HG03175 (cell line): Measurements from ENCODE around the gene LRP1-AS.

ENCODE experiments used
- ATAC-seq: cut with Tn5 transposase; IDR thresholded peaks from one replicate; pipeline ENCODE4 v1.9.1; 2021; ENCODE audit warnings: mild to moderate bottlenecking, moderate library complexity; ENCODE audit not compliant: unreplicated experiment

LRP1-AS gene

GRCh38 chr12:57180321-57180989 lies 33.0 kb upstream of the LRP1-AS start:
- no peak for ATAC-seq

- ATAC-seq: no peak
Observed at GRCh38 chr12:57179331-57180086, 32.1 kb upstream of the LRP1-AS start.

- ATAC-seq: no peak
Observed at GRCh38 chr12:57178213-57178612, 30.8 kb upstream of the LRP1-AS start.

DNA sequence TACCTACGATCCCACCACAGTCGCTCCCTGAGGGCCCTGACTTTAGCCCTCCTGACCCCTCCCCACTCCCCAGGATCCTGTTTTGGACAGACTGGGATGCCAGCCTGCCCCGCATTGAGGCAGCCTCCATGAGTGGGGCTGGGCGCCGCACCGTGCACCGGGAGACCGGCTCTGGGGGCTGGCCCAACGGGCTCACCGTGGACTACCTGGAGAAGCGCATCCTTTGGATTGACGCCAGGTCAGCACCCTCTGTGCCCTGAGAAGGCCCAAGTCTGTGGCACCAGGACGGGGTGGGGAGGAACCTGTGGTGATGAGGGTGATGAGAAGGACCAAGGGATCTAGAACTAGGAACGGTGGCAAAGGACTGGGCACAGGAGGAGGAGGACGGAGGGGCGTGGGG lies 29.9 kb upstream of the LRP1-AS start:
- no peak for ATAC-seq

GRCh38 chr12:57176846-57177245 lies 29.4 kb upstream of the LRP1-AS start:
- ATAC-seq: no peak

- ATAC-seq: no peak
Observed at GRCh38 chr12:57176139-57176477, 28.7 kb upstream of the LRP1-AS start.

DNA sequence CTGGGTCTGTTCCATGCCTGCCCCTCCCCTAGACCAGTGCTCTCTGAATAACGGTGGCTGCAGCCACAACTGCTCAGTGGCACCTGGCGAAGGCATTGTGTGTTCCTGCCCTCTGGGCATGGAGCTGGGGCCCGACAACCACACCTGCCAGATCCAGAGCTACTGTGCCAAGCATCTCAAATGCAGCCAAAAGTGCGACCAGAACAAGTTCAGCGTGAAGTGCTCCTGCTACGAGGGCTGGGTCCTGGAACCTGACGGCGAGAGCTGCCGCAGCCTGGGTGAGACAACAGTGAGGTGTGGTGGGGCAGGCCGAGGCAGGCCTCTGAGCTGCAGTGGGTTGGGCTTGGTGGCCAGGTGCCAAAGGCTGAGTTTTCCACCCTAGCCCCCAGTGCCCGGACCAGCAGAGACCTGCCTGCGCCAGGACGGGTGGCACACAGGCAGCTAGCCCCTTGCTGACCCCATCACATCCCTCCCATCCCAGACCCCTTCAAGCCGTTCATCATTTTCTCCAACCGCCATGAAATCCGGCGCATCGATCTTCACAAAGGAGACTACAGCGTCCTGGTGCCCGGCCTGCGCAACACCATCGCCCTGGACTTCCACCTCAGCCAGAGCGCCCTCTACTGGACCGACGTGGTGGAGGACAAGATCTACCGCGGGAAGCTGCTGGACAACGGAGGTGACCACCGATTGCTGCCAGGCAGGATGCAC lies 28.2 kb upstream of the LRP1-AS start:
- ATAC-seq: no peak

- ATAC-seq: no peak
Observed at GRCh38 chr12:57173683-57174082, 26.3 kb upstream of the LRP1-AS start.

- ATAC-seq: no peak
Observed at GRCh38 chr12:57173089-57173488, 25.7 kb upstream of the LRP1-AS start.

DNA sequence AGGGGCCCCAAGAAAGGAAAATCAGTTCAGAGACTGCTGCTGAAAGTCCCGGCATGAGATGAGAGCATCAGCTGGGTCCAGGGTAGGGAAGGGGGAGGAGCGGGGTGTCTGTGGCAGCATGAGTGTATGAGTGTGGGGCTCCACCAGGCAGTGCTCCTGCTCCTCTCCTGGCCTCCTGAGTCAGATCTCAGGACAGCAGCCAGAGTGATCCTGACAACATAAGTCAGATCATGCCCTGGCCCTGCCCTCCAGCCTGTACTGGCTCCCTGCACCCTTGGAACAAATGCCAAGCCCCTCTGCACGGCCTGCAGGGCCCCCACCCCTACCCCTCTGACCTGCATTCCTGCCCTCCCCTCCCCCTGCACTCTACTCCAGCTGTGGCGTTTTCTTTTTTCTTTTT lies 24.2 kb upstream of the LRP1-AS start:
- no peak for ATAC-seq

- ATAC-seq: no peak
Observed at GRCh38 chr12:57170927-57171326, 23.5 kb upstream of the LRP1-AS start.

GRCh38 chr12:57170408-57170807 lies 23.0 kb upstream of the LRP1-AS start:
- no peak for ATAC-seq

- no peak for ATAC-seq
Observed at GRCh38 chr12:57169969-57170368, 22.6 kb upstream of the LRP1-AS start.

- ATAC-seq: no peak
Observed at GRCh38 chr12:57169046-57169795, 21.8 kb upstream of the LRP1-AS start.

- ATAC-seq: no peak
Observed at GRCh38 chr12:57168058-57168457, 20.6 kb upstream of the LRP1-AS start.

GRCh38 chr12:57166971-57167371 lies 19.6 kb upstream of the LRP1-AS start:
- no peak for ATAC-seq

DNA sequence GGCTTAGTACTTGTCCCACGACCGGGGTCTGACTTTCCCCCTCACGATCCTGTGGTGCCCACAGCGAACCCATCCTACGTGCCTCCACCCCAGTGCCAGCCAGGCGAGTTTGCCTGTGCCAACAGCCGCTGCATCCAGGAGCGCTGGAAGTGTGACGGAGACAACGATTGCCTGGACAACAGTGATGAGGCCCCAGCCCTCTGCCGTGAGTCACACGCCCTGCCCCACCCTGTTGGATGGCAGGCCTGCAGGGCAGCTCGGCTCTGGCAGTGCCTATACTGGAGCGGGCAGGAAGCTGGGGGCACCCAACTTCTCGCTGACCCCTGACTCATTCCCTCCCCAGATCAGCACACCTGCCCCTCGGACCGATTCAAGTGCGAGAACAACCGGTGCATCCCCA lies 18.3 kb upstream of the LRP1-AS start:
- no peak for ATAC-seq

- no peak for ATAC-seq
Observed at GRCh38 chr12:57164966-57165625, 17.7 kb upstream of the LRP1-AS start.

DNA sequence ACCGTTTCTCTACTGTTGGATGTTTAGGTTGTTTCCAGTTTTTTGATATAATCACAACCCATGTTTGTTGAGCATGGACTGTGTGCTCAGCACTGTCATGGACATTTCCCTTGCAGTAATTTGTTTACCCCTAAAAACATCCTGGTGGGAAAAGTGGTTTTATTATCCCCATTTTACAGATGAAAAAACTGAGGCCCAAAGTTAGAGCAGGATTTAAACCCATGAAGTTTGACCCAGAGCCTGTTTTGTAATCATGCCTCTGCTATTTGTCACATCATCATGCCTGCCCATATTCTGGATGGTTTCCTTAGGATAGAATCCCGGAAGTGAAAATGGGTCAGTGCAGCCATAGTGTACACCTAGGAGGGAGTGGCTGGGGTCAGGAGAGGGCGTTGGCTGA lies 17.0 kb upstream of the LRP1-AS start:
- no peak for ATAC-seq

DNA sequence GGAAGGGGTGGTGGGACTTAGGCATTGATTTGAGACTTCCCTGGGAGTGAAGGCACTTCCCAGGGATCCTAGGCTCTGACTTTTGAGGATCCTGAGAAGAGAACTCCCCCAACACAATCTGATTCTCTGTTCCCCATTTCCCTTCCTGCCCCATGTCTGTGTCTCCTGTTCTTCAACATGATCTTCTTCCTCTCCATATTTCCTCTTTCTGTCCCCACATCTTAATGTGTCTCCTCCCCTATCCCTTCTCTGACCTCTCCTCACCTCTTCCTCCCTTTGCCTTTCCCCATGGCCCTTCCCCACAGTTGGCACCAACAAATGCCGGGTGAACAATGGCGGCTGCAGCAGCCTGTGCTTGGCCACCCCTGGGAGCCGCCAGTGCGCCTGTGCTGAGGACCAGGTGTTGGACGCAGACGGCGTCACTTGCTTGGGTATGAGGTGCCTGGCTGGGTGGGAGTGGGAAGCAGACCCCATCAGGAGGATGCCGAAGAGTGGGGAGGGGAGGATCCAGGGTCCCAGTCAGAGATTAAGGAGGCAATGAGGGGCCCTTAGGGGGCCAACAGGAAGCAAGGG lies 15.2 kb upstream of the LRP1-AS start:
- no peak for ATAC-seq

GRCh38 chr12:57161491-57161890 lies 14.1 kb upstream of the LRP1-AS start:
- ATAC-seq: no peak
